BJ (cell line): ENCODE results near the gene EPHB2. TPM values are rescaled to one million over a fixed set of nuclear protein-coding genes. Genes with fewer than 3 reads are reported as not detected.

Source experiments
- CTCF ChIA-PET: fragments of 350-600 bp; formaldehyde crosslinking; extraction: SDS; loops from one replicate; lab custom pipeline; 2021; ENCODE audit warnings: antibody characterized with exemption, inconsistent platforms; lab: Yijun Ruan, JAX
- POLR2A ChIA-PET: fragments of 300-600 bp; sonication (Branson Sonifier 250); formaldehyde crosslinking; extraction: SDS; loops from one replicate; lab custom pipeline; 2021; ENCODE audit warnings: antibody characterized with exemption; lab: Charles Lee
- DNase-seq: peaks from one replicate; pipeline ENCODE4 v3.0.0-alpha.2; 2011; ENCODE audit warnings: low read depth
- H3K27me3 ChIP-seq: 2 replicates; pipeline ENCODE4 v1.6.0; 2011; ENCODE audit warnings: low read length; ENCODE audit not compliant: control insufficient read depth, insufficient read depth
- H3K36me3 ChIP-seq: 2 replicates; pipeline ENCODE4 v1.5.1; 2011; ENCODE audit warnings: low read length; ENCODE audit not compliant: control insufficient read depth, insufficient read depth
- H3K4me3 ChIP-seq: 2 replicates; pipeline ENCODE4 v1.5.1; 2011; ENCODE audit warnings: low read depth, mild to moderate bottlenecking, control low read depth, low read length
- CTCF ChIP-seq: IDR thresholded peaks from 2 replicates; pipeline ENCODE4 v1.5.1; 2011; ENCODE audit warnings: low read depth, mild to moderate bottlenecking, control low read depth, inconsistent platforms, low read length, moderate library complexity; ENCODE audit not compliant: insufficient read depth
- polyA plus RNA-seq: library from polyadenylated mRNA; depleted of rRNA; stranded (reverse); fragments of >200 nt; gene quantifications from 2 replicates; pipeline ENCODE4 v1.2.3, GENCODE V29; 2011

EPHB2 gene
- polyA plus RNA-seq, 1 experiment: 8.7 TPM

- Histone ChIP-seq H3K36me3 (no peaks in the 10 kb centered on the region), H3K4me3 (no peak overlapping the region), H3K27me3 (peaks cover 16% of the 10 kb centered on the region)
- POLR2A ChIA-PET: no interaction called here
- DNase-seq: no peak
- CTCF ChIA-PET: interaction anchor here (3.2 kb wide), 1 partner anchor 9 kb away, joined by 18 read pairs; no protein-coding TSS in a partner anchor
- TF ChIP-seq CTCF: no peak
Observed at GRCh38 chr1:22955146-22955545, 244.5 kb downstream of the EPHB2 start.

GRCh38 chr1:22957066-22957465 lies 246.4 kb downstream of the EPHB2 start:
- no peak for TF ChIP-seq CTCF
- DNase-seq: no peak
- CTCF ChIA-PET: interaction anchor here (1.0 to 3.2 kb wide), 3 partner anchors 7 to 283 kb away, joined by 3 to 18 read pairs (median 4); no protein-coding TSS in a partner anchor
- Histone ChIP-seq H3K27me3 (peaks cover 15% of the 10 kb centered on the region), H3K36me3 (no peaks in the 10 kb centered on the region), H3K4me3 (no peak overlapping the region)
- POLR2A ChIA-PET: no interaction called here

- ChIA-PET POLR2A (no interaction called here), CTCF (interaction anchor here (1.7 kb wide), 1 partner anchor 29 kb away, joined by 3 read pairs; no protein-coding TSS in a partner anchor)
- no peak for TF ChIP-seq CTCF
- DNase-seq: no peak
- peaks cover 13% of the 10 kb centered on the region for H3K27me3 ChIP-seq
- H3K36me3 ChIP-seq: no peaks in the 10 kb centered on the region
- no peak overlapping the region for H3K4me3 ChIP-seq
Observed at GRCh38 chr1:22958556-22958955, 247.9 kb downstream of the EPHB2 start.

- POLR2A ChIA-PET: no interaction called here
- no peak overlapping the region for H3K4me3 ChIP-seq
- CTCF ChIA-PET: interaction anchor here (1.7 kb wide), 1 partner anchor 30 kb away, joined by 3 read pairs; no protein-coding TSS in a partner anchor
- no peak for DNase-seq
- peaks cover 11% of the 10 kb centered on the region for H3K27me3 ChIP-seq
- H3K36me3 ChIP-seq: no peaks in the 10 kb centered on the region
- TF ChIP-seq CTCF: no peak
Observed at GRCh38 chr1:22959545-22960360, 249.1 kb downstream of the EPHB2 start.

DNA sequence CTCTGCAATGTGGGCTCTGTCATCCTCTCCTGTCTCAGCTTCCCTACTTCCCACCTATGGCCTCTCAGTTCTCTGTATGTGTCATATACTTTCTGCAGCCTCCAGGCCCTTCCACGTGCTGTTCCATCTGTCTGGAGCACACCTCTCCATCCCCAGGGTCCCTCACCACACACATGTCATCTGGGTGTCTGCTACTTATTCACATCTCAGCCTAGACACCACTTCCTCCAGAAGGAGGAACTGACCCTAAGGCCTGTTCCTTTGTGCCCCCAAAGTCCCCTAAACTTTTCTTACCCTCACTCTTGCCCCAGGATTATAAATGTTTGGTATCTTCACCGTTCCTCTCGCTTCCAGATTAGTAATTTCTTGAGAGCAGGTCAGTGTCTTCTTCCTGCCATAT lies 251.9 kb downstream of the EPHB2 start:
- TF ChIP-seq CTCF: no peak
- H3K27me3 ChIP-seq: peaks cover 5% of the 10 kb centered on the region
- no peak overlapping the region for H3K4me3 ChIP-seq
- ChIA-PET CTCF (interaction anchor here (3.8 kb wide), 1 partner anchor 11 kb away, joined by 25 read pairs; the partner anchor contains the start of gene LACTBL1), POLR2A (no interaction called here)
- no peak for DNase-seq
- H3K36me3 ChIP-seq: no peaks in the 10 kb centered on the region
